ENCODE measurements around the gene NPR1. TPM values are rescaled to one million over a fixed set of nuclear protein-coding genes. Genes with fewer than 3 reads are reported as not detected.
A peak's percentile ranks its signal among the peaks of the same experiment; 100 is the strongest.

The NPR1 gene
- total and polyA plus RNA-seq, 2 of the 13 experiments (the other 11 are each of a cell fraction or from before 2014, with no cell fraction given), result not detected

GRCh38 chr1:153633754-153634665, 44.5 kb upstream of the NPR1 start, which contains the start of gene CHTOP (continued):
- TF ChIP-seq HOMEZ (CRISPR knock-in tag; IDR thresholded peaks at IDR 0.05; ENCODE audit: low read depth) (peak; percentile 12; the same call in 1 of the 2 replicates), ASH2L (IDR thresholded peaks at IDR 0.05; ENCODE audit: insufficient read length, low read depth, low read length) (peak; percentile 96), ZNF274 (CRISPR knock-in tag; IDR thresholded peaks at IDR 0.05) (peak; percentile 51; the same call in 1 of the 2 replicates), ZNF512B (CRISPR knock-in tag; IDR thresholded peaks at IDR 0.05; ENCODE audit: borderline replicate concordance) (0 out of 2 replicates have a peak, but pooled peaks have one; percentile 27), ZNF281 (CRISPR knock-in tag; IDR thresholded peaks at IDR 0.05; ENCODE audit: borderline replicate concordance) (peak; percentile 84), NFE2 (CRISPR knock-in tag; IDR thresholded peaks at IDR 0.05) (no peak), ZNF7 (CRISPR knock-in tag; IDR thresholded peaks at IDR 0.05) (no peak), ZBTB42 (CRISPR knock-in tag; IDR thresholded peaks at IDR 0.05) (peak; percentile 61; the same call in 1 of the 2 replicates), NFYB (CRISPR knock-in tag; IDR thresholded peaks at IDR 0.05) (peak; percentile 26), ZNF282 (IDR thresholded peaks at IDR 0.05; ENCODE audit: partially characterized antibody) (no peak), EP300 (IDR thresholded peaks at IDR 0.05; ENCODE audit: low read depth in 2 of 2, low read length in 2 of 2) (0 out of 4 replicates have a peak, but pooled peaks of 1 of the 2 experiments have one; percentile 46), EP300 (CRISPR knock-in tag; IDR thresholded peaks at IDR 0.05; ENCODE audit: borderline replicate concordance) (no peak), ZNF142 (CRISPR knock-in tag; IDR thresholded peaks at IDR 0.05) (no peak), HHEX (CRISPR knock-in tag; IDR thresholded peaks at IDR 0.05) (no peak), SNRNP70 (IDR thresholded peaks at IDR 0.05; ENCODE audit: low read depth, low read length) (no peak)

All from HepG2 (cell line).